ENCODE results near the gene SLC23A3. TPM values are rescaled to one million over a fixed set of nuclear protein-coding genes. Genes with fewer than 3 reads are reported as not detected.

The SLC23A3 gene
- total RNA-seq, 1 experiment from 2014 or later = 7.1 TPM

- H3F3A ChIP-seq (ENCODE audit: insufficient read depth, low read depth) = no peaks in the 10 kb centered on the region
- intact Hi-C loops (cut with micrococcal nuclease; ENCODE audit: unreplicated experiment) = no loop called here
- BruUV-seq (replicated peaks) = no TSS peak
- H3K79me2 ChIP-seq (ENCODE audit: low read depth) = no peaks in the 10 kb centered on the region
- H3K27ac ChIP-seq = no peak overlapping the region
- no peak for DNase-seq
- H4K20me1 ChIP-seq (ENCODE audit: insufficient read depth) = no peaks in the 10 kb centered on the region
- TF ChIP-seq EZH2 (IDR thresholded peaks at IDR 0.05; ENCODE audit: low read depth) (no peak), CTCF (conservative IDR thresholded peaks at IDR 0.05) (no peak)
- CTCF ChIA-PET = no interaction called here
- no peak overlapping the region for H2AFZ ChIP-seq
- no peak overlapping the region for H3K4me3 ChIP-seq
- POLR2A ChIA-PET (ENCODE audit: unreplicated experiment) = no interaction called here
- no peaks in the 10 kb centered on the region for H3K27me3 ChIP-seq (ENCODE audit: insufficient read depth, low read depth)
- H3K4me1 ChIP-seq (replicated peaks; ENCODE audit: insufficient read depth) = peaks cover 5% of the 10 kb centered on the region; the same call in 1 of the 2 replicates
- no peaks in the 10 kb centered on the region for H3K9me2 ChIP-seq (ENCODE audit: insufficient read depth)
- H3K36me3 ChIP-seq (ENCODE audit: low read depth) = no peaks in the 10 kb centered on the region
- no peaks in the 10 kb centered on the region for H3K9me3 ChIP-seq (ENCODE audit: insufficient read depth, low read depth)
- H3K4me2 ChIP-seq = no peak overlapping the region
Observed at GRCh38 chr2:219112062-219112406, 57.8 kb downstream of the SLC23A3 start.

Other genes starting within 250 kb of the SLC23A3 start
- 0.17 and 0.20 TPM in 2 replicates for gene CDK5R2, start 210.4 kb downstream of the SLC23A3 start, total RNA-seq (2021)
- gene FEV, start 184.8 kb downstream of the SLC23A3 start, total RNA-seq (2021) = not detected in 2 replicates
- gene CRYBA2, start 176.6 kb downstream of the SLC23A3 start, total RNA-seq (2021) = not detected in 2 replicates
- not detected in 2 replicates for gene CFAP65, start 128.5 kb downstream of the SLC23A3 start, total RNA-seq (2021)
- not detected in 2 replicates for gene IHH, start 109.1 kb downstream of the SLC23A3 start, total RNA-seq (2021)
- 9.8 and 11.2 TPM in 2 replicates for gene NHEJ1, start 9.2 kb downstream of the SLC23A3 start, total RNA-seq (2021)
- 36.5 and 37.1 TPM in 2 replicates for gene CNPPD1, start 6.9 kb upstream of the SLC23A3 start, total RNA-seq (2021)
- 77.0 and 84.4 TPM in 2 replicates for gene RETREG2, start 8.2 kb upstream of the SLC23A3 start, total RNA-seq (2021)
- gene ZFAND2B, start 36.8 kb upstream of the SLC23A3 start, total RNA-seq (2021) = 24.6 and 39.4 TPM in 2 replicates
- gene ABCB6, start 48.9 kb upstream of the SLC23A3 start, total RNA-seq (2021) = 33.7 and 41.4 TPM in 2 replicates
- gene ATG9A, start 59.6 kb upstream of the SLC23A3 start, total RNA-seq (2021) = 56.0 and 64.5 TPM in 2 replicates
- 62.2 and 65.1 TPM in 2 replicates for gene ANKZF1, start 59.8 kb upstream of the SLC23A3 start, total RNA-seq (2021)
- 7.9 and 10.8 TPM in 2 replicates for gene GLB1L, start 75.4 kb upstream of the SLC23A3 start, total RNA-seq (2021)
- gene STK16, start 75.5 kb upstream of the SLC23A3 start, total RNA-seq (2021) = 39.6 and 47.2 TPM in 2 replicates
- not detected in 2 replicates for gene TUBA4B, start 83.2 kb upstream of the SLC23A3 start, total RNA-seq (2021)
- 118 and 157 TPM in 2 replicates for gene TUBA4A, start 83.9 kb upstream of the SLC23A3 start, total RNA-seq (2021)
- 38.5 and 47.5 TPM in 2 replicates for gene DNAJB2, start 109.3 kb upstream of the SLC23A3 start, total RNA-seq (2021)
- not detected in 2 replicates for gene PTPRN, start 139.4 kb upstream of the SLC23A3 start, total RNA-seq (2021)
- not detected in 2 replicates for gene RESP18, start 162.7 kb upstream of the SLC23A3 start, total RNA-seq (2021)
- gene DNPEP, start 217.9 kb upstream of the SLC23A3 start, total RNA-seq (2021) = 99.1 and 107 TPM in 2 replicates
- gene DES, start 248.3 kb upstream of the SLC23A3 start, total RNA-seq (2021) = 0.60 TPM in 1 of 2 replicates, not detected in the other

All from PC-9 (cell line).